Liver (tissue), 3 donors: Measurements from ENCODE around the gene WNT11.

ENCODE experiments used
- RAD21 ChIP-seq, 2 donors: IDR thresholded peaks; 2 replicates each; pipeline ENCODE4 v1.6.1; 2016; ENCODE audit warnings: antibody characterized with exemption in 2 of 2, mild to moderate bottlenecking in 2 of 2
- REST ChIP-seq: IDR thresholded peaks from 2 replicates; pipeline ENCODE4 v1.6.1; 2016; ENCODE audit warnings: antibody characterized with exemption, mild to moderate bottlenecking
- TAF1 ChIP-seq: conservative IDR thresholded peaks from 2 replicates; pipeline ENCODE4 v1.6.1; 2016; ENCODE audit warnings: antibody characterized with exemption, mild to moderate bottlenecking
- TF ChIP-seq, protein P1 (sequence below): fragments of 150-350 bp; IDR thresholded peaks from 2 replicates; pipeline ENCODE4 v1.5.1; 2017; ENCODE audit warnings: improper control_type of control experiment, low read depth, low read length; ENCODE audit not compliant: missing input control
- donor health status: healthy.
- donor health status: healthy.

DNA sequence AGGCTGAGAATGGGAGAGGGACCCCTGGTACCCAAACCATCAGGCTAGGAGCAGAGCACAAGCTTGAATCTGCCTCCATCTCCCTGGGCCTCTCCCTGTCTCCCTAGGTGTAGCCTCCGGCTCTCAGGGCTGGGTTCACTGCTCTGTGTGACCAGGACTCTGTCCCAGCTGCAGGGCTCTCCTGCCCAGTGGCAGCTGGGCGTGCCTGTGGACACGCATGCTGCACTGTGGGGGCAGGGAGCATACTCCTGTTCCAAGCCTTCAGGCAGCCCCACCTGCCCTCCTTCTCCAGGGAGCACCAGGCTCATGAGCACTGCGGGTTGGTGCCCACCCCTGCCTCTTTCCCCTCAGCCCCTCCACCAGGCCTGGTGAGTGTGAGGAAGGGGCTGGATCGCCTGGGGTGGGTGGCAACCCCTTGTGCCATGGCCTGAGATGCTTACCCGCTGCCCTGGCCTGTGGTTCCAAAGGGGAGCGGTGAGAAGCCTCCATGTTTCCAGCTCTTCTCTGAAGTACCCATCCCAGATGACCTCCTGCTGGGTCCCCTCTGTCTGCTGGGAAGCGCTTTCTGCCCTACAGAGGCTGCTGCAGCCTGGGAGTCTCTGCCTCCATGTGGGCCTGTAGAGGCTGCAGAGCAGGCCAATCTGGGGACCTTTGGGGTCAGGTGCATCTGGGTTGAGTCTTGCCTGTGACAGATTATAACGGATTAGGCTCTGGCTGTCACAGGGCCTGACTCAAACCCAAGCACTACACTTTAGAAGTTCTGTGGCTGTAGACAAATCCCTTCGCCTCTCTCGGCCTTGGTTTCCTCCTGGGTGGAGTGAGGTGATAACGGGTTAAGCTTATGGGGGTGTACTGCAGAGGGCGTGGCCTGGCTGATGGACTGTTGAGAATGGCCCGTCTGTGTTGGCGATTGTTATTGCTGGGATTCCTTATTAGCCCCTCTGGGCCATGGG lies 43.7 kb downstream of the WNT11 start:
- TF ChIP-seq, protein P1, sequence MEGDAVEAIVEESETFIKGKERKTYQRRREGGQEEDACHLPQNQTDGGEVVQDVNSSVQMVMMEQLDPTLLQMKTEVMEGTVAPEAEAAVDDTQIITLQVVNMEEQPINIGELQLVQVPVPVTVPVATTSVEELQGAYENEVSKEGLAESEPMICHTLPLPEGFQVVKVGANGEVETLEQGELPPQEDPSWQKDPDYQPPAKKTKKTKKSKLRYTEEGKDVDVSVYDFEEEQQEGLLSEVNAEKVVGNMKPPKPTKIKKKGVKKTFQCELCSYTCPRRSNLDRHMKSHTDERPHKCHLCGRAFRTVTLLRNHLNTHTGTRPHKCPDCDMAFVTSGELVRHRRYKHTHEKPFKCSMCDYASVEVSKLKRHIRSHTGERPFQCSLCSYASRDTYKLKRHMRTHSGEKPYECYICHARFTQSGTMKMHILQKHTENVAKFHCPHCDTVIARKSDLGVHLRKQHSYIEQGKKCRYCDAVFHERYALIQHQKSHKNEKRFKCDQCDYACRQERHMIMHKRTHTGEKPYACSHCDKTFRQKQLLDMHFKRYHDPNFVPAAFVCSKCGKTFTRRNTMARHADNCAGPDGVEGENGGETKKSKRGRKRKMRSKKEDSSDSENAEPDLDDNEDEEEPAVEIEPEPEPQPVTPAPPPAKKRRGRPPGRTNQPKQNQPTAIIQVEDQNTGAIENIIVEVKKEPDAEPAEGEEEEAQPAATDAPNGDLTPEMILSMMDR = no peak
- no peak for TF ChIP-seq RAD21 (IDR thresholded peaks at IDR 0.05)
- TF ChIP-seq REST = no peak
- no peak for TF ChIP-seq TAF1
